GM12801 (cell line): ENCODE measurements around the gene GIPC1.

Source experiments
- TF ChIP-seq, protein P1 (sequence below): IDR thresholded peaks from one replicate; pipeline ENCODE4 v1.5.1; 2011; ENCODE audit warnings: control low read depth; ENCODE audit not compliant: insufficient read length; ENCODE audit errors: extremely low read depth

GIPC1 gene

DNA sequence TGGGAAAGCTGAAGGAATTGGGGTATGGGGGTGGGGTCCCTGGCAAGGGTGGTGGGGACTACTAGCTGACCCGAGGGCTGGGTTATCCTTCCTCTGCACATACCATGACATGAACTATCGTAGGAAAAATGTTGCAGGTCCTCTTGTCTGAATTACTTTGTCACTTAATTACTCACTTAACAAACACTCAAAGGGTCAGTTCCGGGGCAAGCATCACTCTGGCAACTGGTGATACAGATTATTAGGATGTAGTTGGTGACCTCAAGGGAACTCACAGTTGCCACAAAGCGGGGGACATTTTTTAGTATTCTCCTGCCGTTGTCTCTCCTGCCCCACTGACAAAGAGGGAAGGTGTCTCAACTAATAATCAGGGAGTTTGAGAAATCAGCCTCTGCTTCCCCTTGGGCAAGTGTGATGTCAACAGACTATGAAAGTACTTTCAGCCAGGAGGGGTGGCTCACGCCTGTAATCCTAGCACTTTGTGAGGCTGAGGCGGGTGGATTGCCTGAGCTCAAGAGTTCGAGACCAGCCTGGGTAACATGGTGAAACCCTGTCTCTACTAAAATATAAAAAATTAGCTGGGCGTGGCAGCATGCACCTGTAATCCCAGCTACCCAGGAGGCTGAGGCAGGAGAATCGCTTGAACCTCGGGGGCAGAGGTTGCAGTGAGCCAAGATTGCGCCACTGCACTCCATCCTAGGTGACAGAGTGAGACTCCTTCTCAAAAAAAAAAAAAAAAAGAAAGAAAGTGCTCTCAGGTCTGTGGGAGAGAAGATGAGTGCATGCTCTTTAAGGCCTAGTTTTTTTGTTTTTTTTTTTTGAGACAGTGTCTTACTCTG, 12.0 kb upstream of the GIPC1 start:
- TF ChIP-seq, protein P1, sequence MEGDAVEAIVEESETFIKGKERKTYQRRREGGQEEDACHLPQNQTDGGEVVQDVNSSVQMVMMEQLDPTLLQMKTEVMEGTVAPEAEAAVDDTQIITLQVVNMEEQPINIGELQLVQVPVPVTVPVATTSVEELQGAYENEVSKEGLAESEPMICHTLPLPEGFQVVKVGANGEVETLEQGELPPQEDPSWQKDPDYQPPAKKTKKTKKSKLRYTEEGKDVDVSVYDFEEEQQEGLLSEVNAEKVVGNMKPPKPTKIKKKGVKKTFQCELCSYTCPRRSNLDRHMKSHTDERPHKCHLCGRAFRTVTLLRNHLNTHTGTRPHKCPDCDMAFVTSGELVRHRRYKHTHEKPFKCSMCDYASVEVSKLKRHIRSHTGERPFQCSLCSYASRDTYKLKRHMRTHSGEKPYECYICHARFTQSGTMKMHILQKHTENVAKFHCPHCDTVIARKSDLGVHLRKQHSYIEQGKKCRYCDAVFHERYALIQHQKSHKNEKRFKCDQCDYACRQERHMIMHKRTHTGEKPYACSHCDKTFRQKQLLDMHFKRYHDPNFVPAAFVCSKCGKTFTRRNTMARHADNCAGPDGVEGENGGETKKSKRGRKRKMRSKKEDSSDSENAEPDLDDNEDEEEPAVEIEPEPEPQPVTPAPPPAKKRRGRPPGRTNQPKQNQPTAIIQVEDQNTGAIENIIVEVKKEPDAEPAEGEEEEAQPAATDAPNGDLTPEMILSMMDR, result no peak

DNA sequence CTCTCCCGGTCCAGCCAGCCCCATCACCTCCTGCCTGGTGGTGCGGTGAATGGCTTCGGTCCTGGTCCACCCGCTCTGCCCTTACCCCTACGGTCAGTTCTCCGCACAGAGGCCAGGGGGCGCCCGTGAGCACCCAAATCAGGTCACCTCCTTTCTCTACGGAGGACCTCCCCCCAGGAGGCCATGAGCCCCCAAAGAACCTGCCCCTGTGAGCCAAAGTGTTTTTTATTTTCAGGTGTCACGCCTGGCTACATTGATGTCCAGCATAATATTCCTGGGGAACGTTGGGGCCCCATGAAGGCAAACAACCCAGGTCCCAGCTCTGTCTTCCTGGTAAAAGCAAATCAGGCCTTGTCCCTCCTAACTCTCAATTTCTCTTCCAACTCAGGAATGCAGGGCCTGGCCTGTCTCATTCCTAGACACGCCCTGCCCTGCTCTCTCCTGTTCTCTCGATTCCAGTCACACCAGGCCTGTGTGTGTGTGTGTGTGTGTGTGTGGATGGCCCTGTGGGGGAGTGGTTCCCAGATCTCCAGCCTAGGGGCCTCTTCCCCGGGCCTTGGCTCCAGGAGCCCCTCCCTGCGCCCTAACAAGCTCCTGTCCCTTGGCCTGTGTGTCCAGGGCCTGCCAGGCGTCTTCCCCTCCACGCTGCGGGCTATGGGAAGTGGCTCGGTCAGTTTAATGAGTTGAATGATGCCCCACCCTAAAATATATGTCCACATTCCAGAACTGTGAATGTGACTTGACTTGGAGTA, 9.7 kb upstream of the GIPC1 start:
- TF ChIP-seq, protein P1, result no peak

DNA sequence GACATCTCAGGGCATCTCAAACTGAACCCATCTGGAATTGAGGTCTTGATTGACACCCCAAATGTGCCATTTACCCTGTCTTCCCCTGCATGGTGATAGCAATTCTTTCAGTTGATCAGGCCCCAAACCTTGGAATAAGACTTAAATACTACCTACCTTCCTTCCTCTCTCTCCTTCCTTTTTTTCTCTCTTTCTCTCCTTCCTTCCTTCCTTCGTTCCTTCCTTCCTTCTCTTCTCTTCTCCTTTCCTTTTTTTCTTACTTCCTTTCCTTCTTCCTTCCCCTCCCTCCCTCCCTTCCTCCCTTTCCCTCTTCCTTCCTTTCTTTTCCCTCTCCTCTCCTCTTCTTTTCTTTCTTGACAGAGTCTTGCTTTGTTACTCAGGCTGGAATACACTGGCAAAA, 7.4 kb upstream of the GIPC1 start:
- TF ChIP-seq, protein P1, result no peak

DNA sequence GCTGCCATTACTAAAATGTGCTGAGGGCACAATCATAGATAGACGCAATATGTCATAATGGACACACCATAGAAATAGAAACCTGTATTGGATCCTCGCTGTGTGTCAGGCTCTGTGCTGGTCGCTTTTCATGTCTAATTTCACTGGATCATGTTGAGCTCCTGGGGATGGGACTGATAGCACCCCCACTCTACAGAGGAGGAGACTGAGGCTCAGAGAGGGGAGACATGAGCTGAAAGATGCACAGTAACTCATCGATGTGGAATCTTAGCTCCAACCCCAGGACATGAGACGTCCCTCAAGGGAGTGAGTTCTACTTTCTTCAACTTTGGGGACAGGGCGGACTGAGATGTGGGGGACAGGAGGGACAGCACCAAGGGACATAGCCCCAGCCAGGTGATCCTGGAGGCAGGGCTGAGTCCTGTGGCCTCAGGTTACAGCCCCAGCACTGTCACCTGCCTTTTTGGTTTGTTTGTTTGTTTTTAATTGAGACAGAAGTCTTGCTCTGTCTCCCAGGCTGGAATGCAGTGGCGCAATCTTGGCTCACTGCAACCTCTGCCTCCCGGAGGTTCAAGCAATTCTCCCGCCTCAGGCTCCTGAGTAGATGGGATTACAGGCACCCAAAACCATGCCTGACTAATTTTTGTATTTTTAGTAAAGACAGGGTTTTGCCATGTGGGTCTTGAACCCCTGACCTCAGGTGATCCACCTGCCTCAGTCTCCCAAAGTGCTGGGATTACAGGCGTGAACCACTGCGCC, 6.6 kb upstream of the GIPC1 start:
- TF ChIP-seq, protein P1, result no peak

DNA sequence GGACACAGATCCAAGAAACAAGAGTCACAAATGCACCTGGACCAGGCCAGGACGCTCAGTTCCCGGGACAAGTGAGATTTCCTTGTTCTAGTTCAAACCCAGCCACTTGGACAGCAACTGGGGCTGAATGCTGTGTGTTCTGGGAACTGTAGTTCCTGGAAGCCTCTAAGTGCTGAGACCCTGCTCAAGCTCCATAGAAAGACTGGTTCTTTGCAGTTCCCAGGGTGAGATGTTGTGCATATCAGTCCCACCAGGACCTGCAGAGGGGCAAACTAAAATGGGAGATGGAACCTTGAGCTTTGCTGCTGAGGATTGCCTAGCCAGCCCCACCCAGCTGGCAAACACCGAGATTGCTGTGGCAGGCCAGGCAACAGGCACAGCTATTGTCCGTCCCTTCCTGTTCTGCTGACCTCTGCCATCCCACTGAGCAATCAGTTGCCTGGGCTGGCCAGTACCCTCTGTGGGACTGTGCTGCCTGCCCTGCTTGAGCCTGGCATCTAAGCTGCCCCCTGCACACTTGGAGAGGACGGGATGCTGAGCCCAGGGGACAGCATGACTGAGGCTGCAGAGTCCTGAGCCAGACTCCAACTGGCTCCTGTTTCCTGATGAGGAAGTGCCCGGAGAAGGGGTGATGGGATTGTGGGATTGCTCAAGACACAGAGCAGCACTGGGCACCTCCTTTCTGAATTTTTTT, 1.4 kb upstream of the GIPC1 start:
- TF ChIP-seq, protein P1, result no peak

DNA sequence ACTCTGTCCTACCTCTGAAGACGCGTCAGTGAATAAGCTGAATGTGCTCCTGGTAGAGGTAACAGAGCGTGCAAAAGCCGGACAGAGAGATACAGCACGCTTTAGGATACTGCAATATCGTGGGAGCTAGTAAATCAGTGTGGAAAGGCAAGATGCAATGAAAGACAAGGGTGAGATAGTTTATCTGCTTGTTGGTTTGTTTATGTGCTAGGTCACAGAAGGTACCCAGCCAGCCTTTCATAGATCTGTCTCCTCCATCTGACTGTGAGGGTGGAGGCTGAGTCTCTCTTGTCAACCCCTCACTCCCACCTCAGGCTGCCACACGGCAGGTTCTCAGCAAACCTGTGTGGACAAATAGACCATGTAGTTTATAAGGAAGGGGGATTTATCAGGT, 904 bp upstream of the GIPC1 start:
- TF ChIP-seq, protein P1, result no peak
